CD4-positive, alpha-beta T cell (primary cell): ENCODE results near the gene EXPH5. TPM values are rescaled to one million over a fixed set of nuclear protein-coding genes. Genes with fewer than 3 reads are reported as not detected.

ENCODE experiments used
- ATAC-seq: fragments of 200-7000 bp; cut with Tn5 transposase; one replicate; pipeline ENCODE4 v1.10.0; 2022; ENCODE audit warnings: mild to moderate bottlenecking; ENCODE audit not compliant: poor library complexity
- CTCF ChIA-PET: fragments of 350-600 bp; sonication (Branson Sonifier 250); formaldehyde crosslinking; loops from one replicate; lab custom pipeline; 2021; ENCODE audit warnings: antibody characterized with exemption, inconsistent platforms; lab: Charles Lee
- POLR2A ChIA-PET: fragments of 350-600 bp; sonication (Branson Sonifier 250); formaldehyde crosslinking; loops from one replicate; lab custom pipeline; 2021; ENCODE audit warnings: antibody characterized with exemption, inconsistent platforms; lab: Charles Lee
- DNase-seq, 14 experiments: peaks; one replicate each; pipeline ENCODE4 v3.0.0-alpha.2; 2013 to 2020; ENCODE audit warnings: mixed read lengths in 2 of 14
- H3K27ac ChIP-seq, 2 donors: one replicate each; pipeline versions ENCODE4 v1.5.1 to v1.7.0; 2013; ENCODE audit warnings: low read length in 2 of 2, low read depth in 1 of 2, mild to moderate bottlenecking in 1 of 2
- H3K27me3 ChIP-seq, 2 experiments: 1 replicate in 1 of 2; 2 replicates in 1 of 2; pipeline versions ENCODE4 v1.6.1 to v1.7.0; 2013; ENCODE audit warnings: low read length in 2 of 2, control low read depth in 1 of 2, mild to moderate bottlenecking in 1 of 2, moderate library complexity in 1 of 2; ENCODE audit not compliant: insufficient read depth in 2 of 2, control insufficient read depth in 1 of 2
- H3K36me3 ChIP-seq: one replicate; pipeline ENCODE4 v1.6.1; 2013; ENCODE audit warnings: low read length, control low read depth; ENCODE audit not compliant: insufficient read depth
- H3K4me1 ChIP-seq: one replicate; pipeline ENCODE4 v1.6.1; 2013; ENCODE audit warnings: low read length, control low read depth; ENCODE audit not compliant: insufficient read depth
- H3K4me3 ChIP-seq: one replicate; pipeline ENCODE4 v1.5.1; 2013; ENCODE audit warnings: mild to moderate bottlenecking, low read length, moderate library complexity
- H3K9me3 ChIP-seq, 2 experiments: 1 replicate in 1 of 2; 2 replicates in 1 of 2; pipeline versions ENCODE4 v1.6.1 to v1.7.0; 2013; ENCODE audit warnings: low read length in 2 of 2, mild to moderate bottlenecking in 2 of 2, control low read depth in 1 of 2, moderate library complexity in 1 of 2; ENCODE audit not compliant: control insufficient read depth in 1 of 2, insufficient read depth in 1 of 2
- H3K27ac Mint-ChIP-seq: one replicate; pipeline ENCODE4 v1.8.0; 2020; ENCODE audit warnings: mixed read lengths
- H3K27me3 Mint-ChIP-seq: one replicate; pipeline ENCODE4 v1.8.0; 2021; ENCODE audit warnings: mixed read lengths
- H3K36me3 Mint-ChIP-seq: one replicate; pipeline ENCODE4 v1.8.0; 2021; ENCODE audit warnings: low read depth, mixed read lengths
- H3K4me1 Mint-ChIP-seq: one replicate; pipeline ENCODE4 v1.8.0; 2021; ENCODE audit warnings: low read depth, mixed read lengths
- H3K4me3 Mint-ChIP-seq: one replicate; pipeline ENCODE4 v1.8.0; 2020; ENCODE audit warnings: mild to moderate bottlenecking, mixed read lengths
- H3K9me3 Mint-ChIP-seq: one replicate; pipeline ENCODE4 v1.8.0; 2020; ENCODE audit warnings: mixed read lengths
- intact Hi-C, 2 experiments: fragments of 100-400 bp; cut with DNase I in 1 of 2; cut with micrococcal nuclease in 1 of 2; formaldehyde crosslinking; loops; one replicate each; pipeline versions ENCODE4 v1.15.1 to v1.9.0; 2023 to 2025; cut with DNase I, micrococcal nuclease
- total RNA-seq, 174 experiments: library from RNA in 2 of 174; stranded (reverse) in 2 of 174; gene quantifications; one replicate each; pipeline ENCODE4 v1.2.3 and lab custom pipeline; 2021 to 2026
- TF ChIP-seq, protein P1 (sequence below): fragments of 200-600 bp; IDR thresholded peaks from one replicate; pipeline ENCODE4 v1.8.0; 2022; ENCODE audit warnings: antibody characterized with exemption, mild to moderate bottlenecking

EXPH5 gene
- total RNA-seq, 2 experiments from 2014 or later = 2.0 to 3.7 TPM

DNA sequence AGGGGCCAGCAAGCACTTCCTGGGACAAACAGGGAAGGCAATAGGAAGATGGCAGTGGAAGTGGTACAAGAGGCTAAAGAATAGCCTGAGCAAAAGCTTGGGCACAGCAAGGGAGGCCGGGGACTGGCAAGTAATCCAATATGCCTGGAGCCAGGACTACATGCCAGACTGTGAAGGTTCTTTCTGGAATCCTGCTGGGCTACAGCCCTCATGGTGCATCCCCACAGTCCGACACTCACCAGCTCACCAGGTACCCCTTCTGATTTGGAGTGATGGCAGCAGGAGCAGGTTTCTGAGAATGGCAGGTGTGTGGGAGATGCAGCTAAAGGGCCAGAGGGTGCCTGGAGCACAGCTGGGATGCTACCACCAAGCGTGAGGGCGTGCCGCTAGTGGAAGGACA is 63.1 kb downstream of the EXPH5 start:
- H3K9me3 Mint-ChIP-seq = no peaks in the 10 kb centered on the region
- peaks cover 4% of the 10 kb centered on the region for H3K36me3 Mint-ChIP-seq
- intact Hi-C loops = no loop called here
- no peaks in the 10 kb centered on the region for H3K4me1 Mint-ChIP-seq
- Histone ChIP-seq H3K27ac (no peak overlapping the region), H3K36me3 (no peaks in the 10 kb centered on the region), H3K27me3 (no peaks in the 10 kb centered on the region), H3K9me3 (no peaks in the 10 kb centered on the region), H3K4me1 (no peaks in the 10 kb centered on the region), H3K4me3 (no peak overlapping the region)
- H3K4me3 Mint-ChIP-seq = no peak overlapping the region
- ATAC-seq (no peak), DNase-seq (no peak)
- H3K27me3 Mint-ChIP-seq = no peaks in the 10 kb centered on the region
- ChIA-PET POLR2A (no interaction called here), CTCF (no interaction called here)
- H3K27ac Mint-ChIP-seq = no peak overlapping the region
- TF ChIP-seq, protein P1, sequence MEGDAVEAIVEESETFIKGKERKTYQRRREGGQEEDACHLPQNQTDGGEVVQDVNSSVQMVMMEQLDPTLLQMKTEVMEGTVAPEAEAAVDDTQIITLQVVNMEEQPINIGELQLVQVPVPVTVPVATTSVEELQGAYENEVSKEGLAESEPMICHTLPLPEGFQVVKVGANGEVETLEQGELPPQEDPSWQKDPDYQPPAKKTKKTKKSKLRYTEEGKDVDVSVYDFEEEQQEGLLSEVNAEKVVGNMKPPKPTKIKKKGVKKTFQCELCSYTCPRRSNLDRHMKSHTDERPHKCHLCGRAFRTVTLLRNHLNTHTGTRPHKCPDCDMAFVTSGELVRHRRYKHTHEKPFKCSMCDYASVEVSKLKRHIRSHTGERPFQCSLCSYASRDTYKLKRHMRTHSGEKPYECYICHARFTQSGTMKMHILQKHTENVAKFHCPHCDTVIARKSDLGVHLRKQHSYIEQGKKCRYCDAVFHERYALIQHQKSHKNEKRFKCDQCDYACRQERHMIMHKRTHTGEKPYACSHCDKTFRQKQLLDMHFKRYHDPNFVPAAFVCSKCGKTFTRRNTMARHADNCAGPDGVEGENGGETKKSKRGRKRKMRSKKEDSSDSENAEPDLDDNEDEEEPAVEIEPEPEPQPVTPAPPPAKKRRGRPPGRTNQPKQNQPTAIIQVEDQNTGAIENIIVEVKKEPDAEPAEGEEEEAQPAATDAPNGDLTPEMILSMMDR = no peak

DNA sequence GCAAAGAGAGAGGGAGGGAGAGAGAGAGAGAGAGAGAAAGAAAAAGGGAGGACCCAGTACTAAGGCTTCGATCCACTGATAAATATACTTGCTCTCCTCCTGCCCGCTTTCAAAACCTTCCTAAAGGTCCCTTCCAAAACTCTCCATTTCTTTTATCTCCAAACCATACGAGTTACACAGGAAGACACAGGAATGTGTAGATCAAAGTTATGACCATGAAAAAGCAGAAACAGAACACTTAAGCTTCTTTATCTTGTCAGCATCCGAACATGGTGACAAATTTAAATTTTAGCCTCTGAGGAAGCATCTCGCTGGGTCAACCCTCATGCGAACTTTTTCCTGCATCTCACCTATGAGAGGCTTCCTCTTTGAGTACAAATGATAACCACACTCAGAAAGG is 66.2 kb downstream of the EXPH5 start:
- Histone ChIP-seq H3K9me3 (no peaks in the 10 kb centered on the region), H3K4me3 (no peak overlapping the region), H3K4me1 (no peaks in the 10 kb centered on the region), H3K27ac (no peak overlapping the region), H3K36me3 (no peaks in the 10 kb centered on the region), H3K27me3 (no peaks in the 10 kb centered on the region)
- no peak overlapping the region for H3K27ac Mint-ChIP-seq
- POLR2A ChIA-PET = no interaction called here
- CTCF ChIA-PET = no interaction called here
- DNase-seq = no peak
- ATAC-seq = no peak
- H3K27me3 Mint-ChIP-seq = no peaks in the 10 kb centered on the region
- peaks cover 4% of the 10 kb centered on the region for H3K36me3 Mint-ChIP-seq
- intact Hi-C loops = no loop called here
- TF ChIP-seq, protein P1 = no peak
- H3K9me3 Mint-ChIP-seq = no peaks in the 10 kb centered on the region
- H3K4me3 Mint-ChIP-seq = no peak overlapping the region
- H3K4me1 Mint-ChIP-seq = no peaks in the 10 kb centered on the region

DNA sequence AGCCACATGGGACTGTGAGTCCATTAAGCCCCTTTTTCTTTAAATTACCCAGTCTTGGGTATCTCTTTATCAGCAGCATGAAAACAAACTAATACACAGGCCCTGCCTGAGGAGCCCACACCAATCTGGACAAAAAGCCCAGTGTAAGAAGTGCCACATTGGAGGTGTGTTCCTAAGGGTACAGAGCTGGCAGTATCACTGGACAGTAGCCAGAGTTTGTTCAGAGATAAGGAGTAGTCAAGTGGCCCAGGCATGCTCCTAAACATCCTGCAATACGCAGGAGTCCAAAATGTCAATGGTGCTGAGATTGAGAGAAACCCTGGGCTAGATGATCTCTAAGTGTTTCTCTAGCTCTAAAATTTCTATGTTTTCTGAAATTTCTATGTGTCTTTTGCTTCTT is 68.4 kb downstream of the EXPH5 start:
- no peak overlapping the region for H3K27ac ChIP-seq
- Mint-ChIP-seq H3K4me3 (no peak overlapping the region), H3K27me3 (no peaks in the 10 kb centered on the region), H3K4me1 (no peaks in the 10 kb centered on the region), H3K27ac (no peak overlapping the region), H3K9me3 (no peaks in the 10 kb centered on the region), H3K36me3 (peaks cover 4% of the 10 kb centered on the region)
- H3K27me3 ChIP-seq = no peaks in the 10 kb centered on the region
- no peak overlapping the region for H3K4me3 ChIP-seq
- TF ChIP-seq, protein P1 = no peak
- intact Hi-C loops = no loop called here
- DNase-seq (no peak), ATAC-seq (no peak)
- POLR2A ChIA-PET = no interaction called here
- H3K4me1 ChIP-seq = no peaks in the 10 kb centered on the region
- CTCF ChIA-PET = no interaction called here
- no peaks in the 10 kb centered on the region for H3K36me3 ChIP-seq
- H3K9me3 ChIP-seq = no peaks in the 10 kb centered on the region
